ENCODE results near the gene CFAP92. TPM values are rescaled to one million over a fixed set of nuclear protein-coding genes. Genes with fewer than 3 reads are reported as not detected.

Gene CFAP92
- total and polyA plus RNA-seq, 11 donors = 0.12 to 1.8 (median 0.36) TPM; not detected in 3

DNA sequence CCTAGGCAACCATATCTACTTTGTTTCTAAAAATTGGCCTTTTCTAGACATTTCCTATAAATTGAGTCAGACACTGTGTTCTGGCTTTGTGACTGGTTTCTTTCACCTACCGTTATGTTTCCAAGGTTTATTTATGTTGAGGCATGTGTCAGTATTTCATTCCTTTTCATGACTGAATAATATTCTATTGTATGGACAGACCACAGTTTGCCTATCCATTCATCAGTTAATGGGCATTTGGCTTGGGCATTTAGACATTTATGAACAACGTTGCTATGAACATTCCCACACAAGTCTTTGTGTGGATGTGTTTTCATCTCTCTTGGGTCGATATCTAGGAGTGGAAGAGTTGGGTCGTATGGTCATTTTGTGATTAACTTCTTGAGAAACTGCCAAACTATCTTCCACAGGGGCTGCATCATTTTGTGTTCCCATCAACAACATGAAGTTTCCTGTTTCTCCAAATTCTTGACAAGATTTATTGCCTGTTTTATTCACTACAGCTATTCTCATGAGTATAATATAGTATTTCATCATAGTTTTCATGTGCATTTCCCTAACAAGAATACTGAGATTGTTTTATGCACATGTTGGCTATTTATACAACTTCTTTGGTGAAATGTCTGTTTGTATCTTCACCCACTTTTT is 3.7 kb upstream of the CFAP92 start:
- peaks cover 0 to 39% (median 22%) of the 10 kb centered on the region in 12 donors for H3K4me1 ChIP-seq
- ATAC-seq (no peak), DNase-seq (no peak)
- H3K27me3 ChIP-seq = peaks cover 0 to 30% (median 7%) of the 10 kb centered on the region in 9 donors
- intact Hi-C loops (cut with DNase I) = no loop called here
- H3K27ac ChIP-seq = no peak overlapping the region
- no peak overlapping the region for H3K4me3 ChIP-seq
- no peaks in the 10 kb centered on the region for H3K36me3 ChIP-seq
- H3K9me3 ChIP-seq = no peaks in the 10 kb centered on the region
- 64 to 73% (median 70%) methylated on average over 4 of the region's 4 CpGs for WGBS, 4 donors
- TF ChIP-seq, protein P1, sequence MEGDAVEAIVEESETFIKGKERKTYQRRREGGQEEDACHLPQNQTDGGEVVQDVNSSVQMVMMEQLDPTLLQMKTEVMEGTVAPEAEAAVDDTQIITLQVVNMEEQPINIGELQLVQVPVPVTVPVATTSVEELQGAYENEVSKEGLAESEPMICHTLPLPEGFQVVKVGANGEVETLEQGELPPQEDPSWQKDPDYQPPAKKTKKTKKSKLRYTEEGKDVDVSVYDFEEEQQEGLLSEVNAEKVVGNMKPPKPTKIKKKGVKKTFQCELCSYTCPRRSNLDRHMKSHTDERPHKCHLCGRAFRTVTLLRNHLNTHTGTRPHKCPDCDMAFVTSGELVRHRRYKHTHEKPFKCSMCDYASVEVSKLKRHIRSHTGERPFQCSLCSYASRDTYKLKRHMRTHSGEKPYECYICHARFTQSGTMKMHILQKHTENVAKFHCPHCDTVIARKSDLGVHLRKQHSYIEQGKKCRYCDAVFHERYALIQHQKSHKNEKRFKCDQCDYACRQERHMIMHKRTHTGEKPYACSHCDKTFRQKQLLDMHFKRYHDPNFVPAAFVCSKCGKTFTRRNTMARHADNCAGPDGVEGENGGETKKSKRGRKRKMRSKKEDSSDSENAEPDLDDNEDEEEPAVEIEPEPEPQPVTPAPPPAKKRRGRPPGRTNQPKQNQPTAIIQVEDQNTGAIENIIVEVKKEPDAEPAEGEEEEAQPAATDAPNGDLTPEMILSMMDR (IDR thresholded peaks at IDR 0.05) = no peak
- TF ChIP-seq POLR2A (IDR thresholded peaks at IDR 0.05) = no peak

DNA sequence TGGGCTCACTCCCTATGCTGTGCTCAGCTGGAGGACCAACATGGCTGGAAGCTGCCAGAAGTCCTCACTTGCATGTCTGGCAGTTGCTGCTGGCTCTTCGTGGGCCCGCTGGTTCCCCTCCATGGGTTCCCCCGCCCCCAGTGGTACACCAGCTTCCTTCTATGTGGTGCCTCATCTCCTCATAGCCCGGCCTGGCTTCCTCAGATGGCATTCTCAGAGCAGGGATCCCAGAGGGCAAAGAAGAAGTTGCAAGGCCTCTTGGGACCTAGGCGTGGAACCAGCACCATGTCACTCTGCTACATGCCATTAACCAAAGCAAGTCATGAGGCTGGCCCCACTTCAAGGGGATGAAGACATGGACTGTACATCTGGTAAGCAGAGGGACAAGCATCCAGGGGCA is 2.9 kb upstream of the CFAP92 start:
- peaks cover 0 to 21% (median 3%) of the 10 kb centered on the region in 9 donors for H3K27me3 ChIP-seq
- intact Hi-C loops (cut with DNase I) = no loop called here
- WGBS, 4 donors = 89 to 96% (median 93%) methylated on average over 5 of the region's 5 CpGs
- H3K4me1 ChIP-seq = peaks cover 0 to 31% (median 17%) of the 10 kb centered on the region in 12 donors
- H3K36me3 ChIP-seq = no peaks in the 10 kb centered on the region
- no peak for DNase-seq
- no peaks in the 10 kb centered on the region for H3K9me3 ChIP-seq
- no peak overlapping the region for H3K27ac ChIP-seq
- no peak for ATAC-seq
- no peak for TF ChIP-seq POLR2A (IDR thresholded peaks at IDR 0.05)
- no peak overlapping the region for H3K4me3 ChIP-seq

DNA sequence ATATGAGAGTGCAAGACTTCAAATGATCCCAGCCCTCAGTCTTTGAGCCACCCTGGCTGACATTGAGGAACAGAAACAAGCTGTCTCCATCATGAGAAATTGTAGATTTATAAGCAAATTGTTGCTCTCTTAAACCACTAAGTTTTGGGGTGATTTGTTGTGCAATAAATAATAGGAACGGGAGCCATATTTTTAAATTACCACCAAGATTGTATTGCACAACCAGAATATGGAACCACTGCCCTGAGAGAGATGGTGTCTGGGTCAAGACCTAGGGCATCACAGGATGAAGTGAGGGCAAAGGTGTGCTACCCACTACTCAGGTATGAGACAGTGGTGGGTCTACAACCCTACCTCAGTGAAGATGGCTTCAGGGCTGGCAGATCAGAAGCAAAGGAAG is 2.3 kb upstream of the CFAP92 start:
- intact Hi-C loops (cut with DNase I) = no loop called here
- H3K9me3 ChIP-seq = no peaks in the 10 kb centered on the region
- 88 to 97% (median 94%) methylated on average over 1 of the region's 1 CpG for WGBS, 4 donors
- no peak for ATAC-seq
- peaks cover 0 to 26% (median 16%) of the 10 kb centered on the region in 12 donors for H3K4me1 ChIP-seq
- no peaks in the 10 kb centered on the region for H3K36me3 ChIP-seq
- peaks cover 0 to 16% (median 0%) of the 10 kb centered on the region in 9 donors for H3K27me3 ChIP-seq
- no peak overlapping the region for H3K4me3 ChIP-seq
- TF ChIP-seq, protein P1 (IDR thresholded peaks at IDR 0.05) = no peak
- no peak for TF ChIP-seq POLR2A (IDR thresholded peaks at IDR 0.05)
- H3K27ac ChIP-seq = no peak overlapping the region
- DNase-seq = no peak

DNA sequence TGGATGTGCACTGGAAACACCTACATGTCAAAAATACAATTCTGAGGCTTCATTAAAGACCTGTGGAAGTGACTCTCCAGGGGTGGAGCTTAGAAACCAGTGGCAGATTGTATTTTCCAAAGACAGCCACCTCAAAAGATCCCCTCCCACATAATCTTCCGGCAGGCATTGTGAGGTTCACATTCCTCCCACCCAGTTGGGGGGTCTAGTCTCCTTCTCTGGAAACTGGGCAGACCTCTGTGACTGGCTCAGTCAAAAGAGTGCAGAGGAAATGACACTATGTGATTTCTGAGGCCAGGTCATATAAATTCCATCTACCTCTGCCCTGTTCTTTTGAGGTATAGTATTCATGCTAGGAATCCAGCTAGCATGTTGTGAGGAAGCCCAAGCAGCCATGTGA is 1.9 kb upstream of the CFAP92 start:
- 93 to 100% (median 97%) methylated on average over 1 of the region's 1 CpG for WGBS, 4 donors
- DNase-seq = no peak

More for the DNA sequence above, 1.9 kb upstream of the CFAP92 start:
- no peak overlapping the region for H3K4me3 ChIP-seq
- H3K27ac ChIP-seq = no peak overlapping the region
- H3K27me3 ChIP-seq = peaks cover 0 to 11% (median 0%) of the 10 kb centered on the region in 9 donors
- no peaks in the 10 kb centered on the region for H3K9me3 ChIP-seq
- TF ChIP-seq, protein P1 (IDR thresholded peaks at IDR 0.05) = no peak
- TF ChIP-seq POLR2A (IDR thresholded peaks at IDR 0.05) = no peak
- intact Hi-C loops (cut with DNase I) = no loop called here
- no peaks in the 10 kb centered on the region for H3K36me3 ChIP-seq
- peaks cover 0 to 21% (median 14%) of the 10 kb centered on the region in 12 donors for H3K4me1 ChIP-seq
- no peak for ATAC-seq

Measured in heart left ventricle (tissue), 16 donors.